ENCODE results near the gene CHML.

The CHML gene

DNA sequence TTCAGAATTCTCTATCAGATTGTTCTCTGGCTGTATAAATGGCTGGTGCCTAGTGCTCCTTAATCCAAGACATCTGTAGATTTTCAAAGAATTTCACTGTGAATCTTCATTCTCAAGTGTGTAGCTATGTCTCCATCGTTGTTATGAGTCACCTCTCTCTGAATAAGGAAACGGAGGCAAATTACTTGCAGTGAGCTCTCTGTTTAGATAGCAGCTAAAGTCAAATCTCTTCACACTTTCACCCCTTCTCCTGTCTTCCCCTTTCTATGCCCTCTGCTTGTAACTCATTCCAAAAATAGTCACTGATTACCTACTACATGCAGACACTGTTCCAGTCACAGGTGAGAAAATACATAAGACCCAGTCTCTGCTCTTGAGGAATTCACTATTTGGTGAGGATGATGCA lies 39.7 kb downstream of the CHML start:
- no peak for DNase-seq (ENCODE audit: extremely low read depth, low read depth)
- TF ChIP-seq CTCF (IDR thresholded peaks at IDR 0.05; ENCODE audit: low read depth, low read length), result no peak

- TF ChIP-seq CTCF (IDR thresholded peaks at IDR 0.05; ENCODE audit: low read depth, low read length), result no peak
- no peak for DNase-seq (ENCODE audit: extremely low read depth, low read depth)
Observed at GRCh38 chr1:241598249-241598648, 41.9 kb downstream of the CHML start.

GRCh38 chr1:241596633-241597032 lies 43.5 kb downstream of the CHML start:
- no peak for DNase-seq (ENCODE audit: extremely low read depth, low read depth)
- TF ChIP-seq CTCF (IDR thresholded peaks at IDR 0.05; ENCODE audit: low read depth, low read length), result no peak

DNA sequence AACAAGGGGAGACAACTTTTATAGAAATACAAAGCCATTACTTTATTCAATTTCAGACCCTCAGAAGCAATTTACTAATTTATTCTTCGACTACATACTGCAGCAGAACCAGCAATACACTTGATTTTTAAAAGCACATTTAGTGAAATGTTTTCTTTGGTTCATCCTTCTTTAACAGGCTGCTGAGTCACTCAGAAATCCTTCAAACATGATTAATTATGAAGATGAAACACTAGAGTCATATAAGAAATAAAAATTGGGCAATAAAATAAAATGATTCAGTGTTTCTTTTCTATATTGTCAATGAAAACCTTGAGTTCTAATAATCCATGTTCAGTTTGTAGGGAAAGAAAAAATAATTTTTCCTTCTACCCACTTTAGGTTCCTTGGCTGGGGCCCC lies 47.0 kb downstream of the CHML start:
- no peak for TF ChIP-seq CTCF (IDR thresholded peaks at IDR 0.05; ENCODE audit: low read depth, low read length)
- DNase-seq (ENCODE audit: extremely low read depth, low read depth), result no peak

DNA sequence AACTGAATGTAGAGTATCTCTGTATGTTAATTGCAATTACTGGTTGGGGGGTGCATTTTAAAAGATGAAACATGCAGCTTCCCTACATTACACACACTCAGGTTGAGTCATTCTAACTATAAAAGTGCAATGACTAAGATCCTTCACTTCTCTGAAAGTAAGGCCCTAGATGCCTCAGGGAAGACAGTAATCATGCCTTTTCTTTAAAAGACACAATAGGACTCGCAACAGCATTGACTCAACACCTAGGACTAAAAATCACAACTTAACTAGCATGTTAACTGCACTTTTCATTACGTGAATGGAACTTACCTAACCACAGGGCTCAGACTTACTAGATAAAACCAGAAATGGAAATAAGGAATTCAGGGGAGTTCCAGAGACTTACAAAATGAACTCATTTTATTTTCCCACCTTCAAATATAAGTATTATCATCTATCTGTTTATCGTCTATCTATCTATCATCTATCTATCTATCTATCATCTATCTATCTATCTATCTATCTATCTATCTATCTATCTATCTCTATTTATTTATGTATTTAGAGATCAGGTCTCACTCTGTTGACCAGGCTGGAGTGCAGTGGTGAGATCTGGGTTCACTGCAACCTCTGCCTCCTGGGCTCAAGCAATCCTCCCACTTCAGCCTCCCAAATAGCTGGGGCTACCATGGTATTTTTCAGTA lies 47.8 kb downstream of the CHML start:
- TF ChIP-seq CTCF (IDR thresholded peaks at IDR 0.05; ENCODE audit: low read depth, low read length), result no peak
- no peak for DNase-seq (ENCODE audit: extremely low read depth, low read depth)

GRCh38 chr1:241591736-241592135 lies 48.4 kb downstream of the CHML start:
- TF ChIP-seq CTCF (IDR thresholded peaks at IDR 0.05; ENCODE audit: low read depth, low read length), result no peak
- no peak for DNase-seq (ENCODE audit: extremely low read depth, low read depth)

DNA sequence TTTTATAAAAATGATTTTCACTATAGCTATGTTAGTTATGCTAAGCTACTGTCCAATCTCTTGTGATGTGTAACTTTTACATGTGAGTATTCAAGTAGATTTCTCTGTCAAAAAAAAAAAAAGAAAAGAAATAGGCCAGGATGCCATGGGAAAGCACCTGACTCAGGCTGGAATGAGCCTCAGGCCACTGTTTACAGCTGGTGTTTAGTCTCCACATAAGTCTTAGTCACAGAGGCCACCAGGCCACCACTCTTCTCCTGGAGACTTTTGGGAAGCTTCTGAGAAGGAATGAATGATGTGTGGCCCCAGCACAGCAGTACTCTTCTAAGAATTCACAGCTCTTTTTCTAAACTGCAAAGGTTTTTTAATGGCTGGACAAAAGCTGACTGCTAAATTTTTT lies 48.9 kb downstream of the CHML start:
- no peak for DNase-seq (ENCODE audit: extremely low read depth, low read depth)
- no peak for TF ChIP-seq CTCF (IDR thresholded peaks at IDR 0.05; ENCODE audit: low read depth, low read length)

All from AG09319 (cell line).